HG02884 (cell line): Measurements from ENCODE around the gene CD96.

Experiments
- ATAC-seq: cut with Tn5 transposase; IDR thresholded peaks from one replicate; pipeline ENCODE4 v1.9.1; 2021; ENCODE audit warnings: mild to moderate bottlenecking, moderate library complexity; ENCODE audit not compliant: unreplicated experiment

Gene CD96

GRCh38 chr3:111592936-111593335 is 50.9 kb downstream of the CD96 start:
- ATAC-seq, result no peak

GRCh38 chr3:111593666-111594065 is 51.7 kb downstream of the CD96 start:
- no peak for ATAC-seq

- peak; percentile 55 for ATAC-seq
These were observed 52.2 kb downstream of the CD96 start for GRCh38 chr3:111594205-111594604.

GRCh38 chr3:111594781-111595180 is 52.8 kb downstream of the CD96 start:
- peak; percentile 10 for ATAC-seq

GRCh38 chr3:111595232-111595631 is 53.2 kb downstream of the CD96 start, which contains the start of gene ZBED2:
Gene ZBED2 (minus strand): TSS chr3:111595346. CDS start chr3:111594201, 1,145 bp downstream.
- peak; percentile 58 for ATAC-seq

GRCh38 chr3:111596328-111596727 is 54.3 kb downstream of the CD96 start:
- no peak for ATAC-seq

GRCh38 chr3:111598139-111598538 is 56.1 kb downstream of the CD96 start:
- ATAC-seq, result no peak

GRCh38 chr3:111598552-111598951 is 56.6 kb downstream of the CD96 start:
- no peak for ATAC-seq

- no peak for ATAC-seq
These were observed 59.8 kb downstream of the CD96 start for GRCh38 chr3:111601810-111602209.

GRCh38 chr3:111603679-111604078 is 61.7 kb downstream of the CD96 start:
- ATAC-seq, result peak; percentile 40

GRCh38 chr3:111604119-111604518 is 62.1 kb downstream of the CD96 start:
- ATAC-seq, result no peak

GRCh38 chr3:111605018-111605417 is 63.0 kb downstream of the CD96 start:
- no peak for ATAC-seq

GRCh38 chr3:111605493-111605892 is 63.5 kb downstream of the CD96 start:
- ATAC-seq, result no peak

GRCh38 chr3:111607240-111607920 is 65.4 kb downstream of the CD96 start:
- ATAC-seq, result no peak

GRCh38 chr3:111608383-111608782 is 66.4 kb downstream of the CD96 start:
- no peak for ATAC-seq

GRCh38 chr3:111609700-111610099 is 67.7 kb downstream of the CD96 start:
- ATAC-seq, result no peak

- peak; percentile 90 for ATAC-seq
These were observed 68.2 kb downstream of the CD96 start for GRCh38 chr3:111610189-111610588.

- peak; percentile 7 for ATAC-seq
These were observed 68.6 kb downstream of the CD96 start for GRCh38 chr3:111610612-111611054.

- no peak for ATAC-seq
These were observed 71.3 kb downstream of the CD96 start for GRCh38 chr3:111613294-111613693.

- ATAC-seq, result no peak
These were observed 73.9 kb downstream of the CD96 start for GRCh38 chr3:111615880-111616279.

GRCh38 chr3:111616417-111617105 is 74.6 kb downstream of the CD96 start:
- ATAC-seq, result peak; percentile 65

GRCh38 chr3:111617406-111617805 is 75.4 kb downstream of the CD96 start:
- ATAC-seq, result no peak
